Fibroblast of pulmonary artery (primary cell): Measurements from ENCODE around the gene SLC2A4RG.

Source experiments
- DNase-seq: peaks from one replicate; pipeline ENCODE4 v3.0.0-alpha.2; 2010; ENCODE audit warnings: low read depth
- H3K4me3 ChIP-seq: replicated peaks from 2 replicates; pipeline ENCODE4 v1.5.1; 2011; ENCODE audit warnings: low read depth, mild to moderate bottlenecking, control low read depth, low read length, moderate library complexity
- TF ChIP-seq, protein P1 (sequence below): IDR thresholded peaks from 2 replicates; pipeline ENCODE4 v1.5.1; 2011; ENCODE audit warnings: mild to moderate bottlenecking, control low read depth, low read length, inconsistent platforms; ENCODE audit errors: missing control alignments

Gene SLC2A4RG

DNA sequence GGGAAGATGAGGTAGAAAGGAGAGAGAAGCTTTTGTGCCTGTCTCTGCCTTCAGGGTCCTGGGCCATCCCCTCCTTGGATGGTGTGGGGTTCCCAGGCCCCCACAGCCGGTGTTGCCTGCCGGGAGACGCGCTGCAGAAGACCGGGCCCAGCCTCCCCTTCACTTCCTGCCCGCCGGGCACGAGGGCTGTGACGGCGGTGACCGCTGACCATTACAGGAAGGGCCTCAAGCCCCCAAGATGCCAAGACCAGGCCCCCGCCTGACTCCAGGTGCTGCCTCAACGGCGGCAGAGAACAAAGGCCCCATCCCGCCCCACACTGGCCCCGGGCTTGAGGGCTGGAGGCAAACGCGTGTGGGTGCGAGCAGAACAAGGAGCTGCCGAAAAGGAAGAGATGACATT is 53.3 kb downstream of the SLC2A4RG start:
- no peak for DNase-seq
- H3K4me3 ChIP-seq = no peak overlapping the region
- TF ChIP-seq, protein P1, sequence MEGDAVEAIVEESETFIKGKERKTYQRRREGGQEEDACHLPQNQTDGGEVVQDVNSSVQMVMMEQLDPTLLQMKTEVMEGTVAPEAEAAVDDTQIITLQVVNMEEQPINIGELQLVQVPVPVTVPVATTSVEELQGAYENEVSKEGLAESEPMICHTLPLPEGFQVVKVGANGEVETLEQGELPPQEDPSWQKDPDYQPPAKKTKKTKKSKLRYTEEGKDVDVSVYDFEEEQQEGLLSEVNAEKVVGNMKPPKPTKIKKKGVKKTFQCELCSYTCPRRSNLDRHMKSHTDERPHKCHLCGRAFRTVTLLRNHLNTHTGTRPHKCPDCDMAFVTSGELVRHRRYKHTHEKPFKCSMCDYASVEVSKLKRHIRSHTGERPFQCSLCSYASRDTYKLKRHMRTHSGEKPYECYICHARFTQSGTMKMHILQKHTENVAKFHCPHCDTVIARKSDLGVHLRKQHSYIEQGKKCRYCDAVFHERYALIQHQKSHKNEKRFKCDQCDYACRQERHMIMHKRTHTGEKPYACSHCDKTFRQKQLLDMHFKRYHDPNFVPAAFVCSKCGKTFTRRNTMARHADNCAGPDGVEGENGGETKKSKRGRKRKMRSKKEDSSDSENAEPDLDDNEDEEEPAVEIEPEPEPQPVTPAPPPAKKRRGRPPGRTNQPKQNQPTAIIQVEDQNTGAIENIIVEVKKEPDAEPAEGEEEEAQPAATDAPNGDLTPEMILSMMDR = no peak
